Measurements from ENCODE around the gene PDE10A.
"Not testable (repeated sequence)": the region's sequence is repeated elsewhere in the genome, so short reads cannot be mapped to it uniquely, and the experiment has no call there.

PDE10A gene

DNA sequence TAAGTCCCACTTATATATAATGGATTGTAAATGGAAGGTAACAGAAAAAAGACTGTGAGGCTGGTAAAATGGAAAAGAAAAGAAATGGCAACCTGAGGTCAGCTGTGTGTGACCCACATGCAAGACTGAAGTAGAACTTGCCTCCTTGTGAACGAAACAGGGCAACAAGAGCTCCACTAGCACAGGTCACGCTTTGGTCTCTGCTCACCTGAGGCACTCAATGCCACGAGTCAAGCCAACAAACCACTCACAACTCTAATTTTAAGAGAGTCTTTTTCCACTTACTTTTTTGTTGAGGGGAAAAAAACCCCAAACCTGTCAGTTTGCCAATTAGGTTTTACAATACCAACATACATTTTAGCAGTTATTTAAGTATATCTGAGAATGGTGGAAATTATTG lies 65.2 kb downstream of the PDE10A start:
- no peak for DNase-seq (ENCODE audit: low read depth)
- TF ChIP-seq, protein P1, sequence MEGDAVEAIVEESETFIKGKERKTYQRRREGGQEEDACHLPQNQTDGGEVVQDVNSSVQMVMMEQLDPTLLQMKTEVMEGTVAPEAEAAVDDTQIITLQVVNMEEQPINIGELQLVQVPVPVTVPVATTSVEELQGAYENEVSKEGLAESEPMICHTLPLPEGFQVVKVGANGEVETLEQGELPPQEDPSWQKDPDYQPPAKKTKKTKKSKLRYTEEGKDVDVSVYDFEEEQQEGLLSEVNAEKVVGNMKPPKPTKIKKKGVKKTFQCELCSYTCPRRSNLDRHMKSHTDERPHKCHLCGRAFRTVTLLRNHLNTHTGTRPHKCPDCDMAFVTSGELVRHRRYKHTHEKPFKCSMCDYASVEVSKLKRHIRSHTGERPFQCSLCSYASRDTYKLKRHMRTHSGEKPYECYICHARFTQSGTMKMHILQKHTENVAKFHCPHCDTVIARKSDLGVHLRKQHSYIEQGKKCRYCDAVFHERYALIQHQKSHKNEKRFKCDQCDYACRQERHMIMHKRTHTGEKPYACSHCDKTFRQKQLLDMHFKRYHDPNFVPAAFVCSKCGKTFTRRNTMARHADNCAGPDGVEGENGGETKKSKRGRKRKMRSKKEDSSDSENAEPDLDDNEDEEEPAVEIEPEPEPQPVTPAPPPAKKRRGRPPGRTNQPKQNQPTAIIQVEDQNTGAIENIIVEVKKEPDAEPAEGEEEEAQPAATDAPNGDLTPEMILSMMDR (IDR thresholded peaks at IDR 0.05; ENCODE audit: low read depth, low read length, missing control alignments), result no peak
- H3K4me3 ChIP-seq (ENCODE audit: low read depth, low read length), result no peak overlapping the region

DNA sequence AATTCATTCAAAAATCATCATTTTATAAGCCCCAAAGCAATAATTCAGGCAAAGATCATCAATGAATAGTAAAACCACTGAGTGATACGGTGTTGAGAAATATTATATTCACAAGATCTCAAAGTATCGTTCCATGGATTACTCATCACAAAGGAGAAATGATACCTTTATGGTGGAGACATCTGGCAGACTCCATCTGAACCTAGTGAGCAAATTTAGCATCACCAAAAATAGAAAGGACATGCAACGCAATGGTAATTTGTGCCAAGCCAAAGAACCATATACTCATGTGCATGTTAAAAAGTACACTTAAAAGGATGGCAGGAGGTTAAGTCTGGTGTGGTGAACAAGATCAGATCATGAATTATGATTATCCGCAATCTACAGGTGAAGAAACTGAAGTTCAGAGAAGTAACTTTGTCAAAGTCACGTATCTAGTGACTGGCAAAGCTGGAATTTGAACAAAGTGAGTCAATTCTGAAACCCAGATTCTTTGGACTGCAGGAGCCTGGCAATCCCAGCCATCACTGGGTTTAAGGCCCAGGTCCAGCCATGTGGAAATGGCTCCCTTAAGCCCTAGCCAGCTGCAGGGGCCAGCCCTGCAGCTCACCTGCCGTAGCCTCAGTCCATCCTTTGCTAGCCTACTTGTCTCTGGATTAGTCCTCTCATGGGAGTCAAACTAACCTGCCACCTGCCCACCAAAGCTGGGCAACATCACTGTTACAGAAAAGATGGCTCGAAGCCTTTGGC lies 68.3 kb downstream of the PDE10A start:
- H3K4me3 ChIP-seq (ENCODE audit: low read depth, low read length), result no peak overlapping the region
- TF ChIP-seq, protein P1 (IDR thresholded peaks at IDR 0.05; ENCODE audit: low read depth, low read length, missing control alignments), result no peak

DNA sequence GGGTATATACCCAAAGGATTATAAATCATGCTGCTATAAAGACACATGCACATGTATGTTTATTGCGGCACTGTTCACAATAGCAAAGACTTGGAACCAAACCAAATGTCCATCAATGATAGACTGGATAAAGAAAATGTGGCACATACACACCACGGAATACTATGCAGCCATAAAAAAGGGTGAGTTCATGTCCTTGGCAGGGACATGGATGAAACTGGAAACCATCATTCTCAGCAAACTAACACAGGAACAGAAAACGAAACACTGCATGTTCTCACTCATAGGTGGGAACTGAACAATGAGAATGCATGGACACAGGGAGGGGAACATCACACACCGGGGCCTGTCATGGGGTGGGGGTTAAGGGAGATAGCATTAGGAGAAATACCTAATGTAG lies 70.1 kb downstream of the PDE10A start:
- not testable (repeated sequence) for H3K4me3 ChIP-seq (ENCODE audit: low read depth, low read length); DNase-seq (ENCODE audit: low read depth)

More for the DNA sequence above, 68.3 kb downstream of the PDE10A start:
- DNase-seq (ENCODE audit: low read depth), result no peak

DNA sequence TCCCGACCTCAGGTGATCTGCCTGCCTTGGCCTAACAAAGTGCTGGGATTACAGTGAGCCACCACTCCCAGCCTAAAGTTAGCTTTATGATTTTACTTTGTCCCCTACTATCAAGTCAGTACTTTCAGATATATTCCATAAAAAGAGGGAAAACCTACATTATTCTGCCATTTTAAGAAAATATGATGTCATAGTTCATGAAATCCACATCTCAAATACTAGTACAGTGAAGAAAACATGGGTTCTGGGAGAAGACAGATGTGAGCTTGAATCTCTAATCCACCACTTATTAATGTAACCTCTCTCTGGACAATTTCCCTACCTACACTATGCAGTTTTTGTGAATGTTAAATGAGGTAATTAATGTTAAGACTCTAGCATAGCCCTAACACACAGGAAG lies 74.5 kb downstream of the PDE10A start:
- TF ChIP-seq, protein P1 (IDR thresholded peaks at IDR 0.05; ENCODE audit: low read depth, low read length, missing control alignments), result no peak
- no peak overlapping the region for H3K4me3 ChIP-seq (ENCODE audit: low read depth, low read length)
- DNase-seq (ENCODE audit: low read depth), result no peak

DNA sequence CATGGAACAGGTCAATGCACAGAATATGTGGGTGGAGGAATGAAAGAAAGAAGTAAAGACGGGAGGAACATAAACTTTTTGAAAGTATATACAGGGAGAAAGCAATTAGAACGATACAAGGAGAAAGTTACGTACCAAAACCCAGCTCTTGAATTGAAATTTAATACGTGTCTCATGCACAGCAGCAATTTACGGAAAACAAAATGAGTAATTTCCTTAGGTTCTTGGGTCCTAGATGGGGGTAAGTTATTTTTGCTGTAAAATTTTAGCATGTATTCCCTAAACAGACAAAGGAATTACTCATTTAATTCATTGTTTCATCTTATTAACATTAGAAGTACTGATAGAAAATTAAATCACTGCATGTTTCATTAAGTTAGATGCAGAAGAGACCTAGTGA lies 75.8 kb downstream of the PDE10A start:
- no peak overlapping the region for H3K4me3 ChIP-seq (ENCODE audit: low read depth, low read length)
- TF ChIP-seq, protein P1 (IDR thresholded peaks at IDR 0.05; ENCODE audit: low read depth, low read length, missing control alignments), result no peak
- no peak for DNase-seq (ENCODE audit: low read depth)

DNA sequence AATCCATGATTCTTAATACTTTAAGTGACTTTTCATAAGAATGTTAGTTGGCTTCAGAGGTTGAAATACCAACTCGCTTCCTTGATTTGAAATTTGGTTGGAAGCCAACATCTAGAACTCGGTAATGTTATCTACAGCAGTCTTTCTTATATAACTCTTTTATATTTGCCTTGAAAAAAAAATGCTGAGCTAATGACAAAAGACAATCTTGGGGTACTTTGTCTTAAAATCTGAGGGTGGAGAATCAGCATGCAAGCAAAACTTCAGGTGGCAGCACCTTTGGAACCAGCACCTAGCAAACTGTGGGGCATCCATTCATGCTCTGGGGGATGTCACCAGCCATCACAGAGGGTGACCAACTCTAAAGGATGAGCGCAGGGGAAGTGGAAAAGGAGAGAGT lies 76.3 kb downstream of the PDE10A start:
- DNase-seq (ENCODE audit: low read depth), result no peak
- no peak overlapping the region for H3K4me3 ChIP-seq (ENCODE audit: low read depth, low read length)
- TF ChIP-seq, protein P1 (IDR thresholded peaks at IDR 0.05; ENCODE audit: low read depth, low read length, missing control alignments), result no peak

DNA sequence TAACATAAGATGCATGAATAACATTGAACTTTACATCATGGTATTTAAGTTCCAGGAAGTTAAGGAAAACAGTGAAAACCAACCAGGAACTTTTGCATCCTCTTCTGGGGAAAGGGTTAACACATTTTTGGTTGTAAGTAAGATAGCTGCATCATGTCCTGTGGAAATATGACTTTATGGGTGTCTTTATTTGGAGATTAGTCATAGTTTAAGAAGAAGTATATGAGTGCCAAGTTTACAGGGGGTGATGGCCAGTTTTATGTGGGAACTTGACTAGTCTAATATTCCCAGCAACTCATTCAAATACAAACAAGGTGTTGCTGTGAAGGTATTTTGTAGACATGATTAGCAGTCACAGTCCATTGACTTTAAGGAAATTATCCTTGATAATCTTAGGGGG lies 78.0 kb downstream of the PDE10A start:
- TF ChIP-seq, protein P1 (IDR thresholded peaks at IDR 0.05; ENCODE audit: low read depth, low read length, missing control alignments), result no peak
- H3K4me3 ChIP-seq (ENCODE audit: low read depth, low read length), result no peak overlapping the region
- DNase-seq (ENCODE audit: low read depth), result no peak
